ENCODE measurements around the gene EPS8L1. TPM values are rescaled to one million over a fixed set of nuclear protein-coding genes. Genes with fewer than 3 reads are reported as not detected.
A peak's percentile ranks its signal among the peaks of the same experiment; 100 is the strongest.

EPS8L1 gene
- total and polyA plus RNA-seq, 8 donors: 5.3 to 37.5 (median 14.3) TPM

DNA sequence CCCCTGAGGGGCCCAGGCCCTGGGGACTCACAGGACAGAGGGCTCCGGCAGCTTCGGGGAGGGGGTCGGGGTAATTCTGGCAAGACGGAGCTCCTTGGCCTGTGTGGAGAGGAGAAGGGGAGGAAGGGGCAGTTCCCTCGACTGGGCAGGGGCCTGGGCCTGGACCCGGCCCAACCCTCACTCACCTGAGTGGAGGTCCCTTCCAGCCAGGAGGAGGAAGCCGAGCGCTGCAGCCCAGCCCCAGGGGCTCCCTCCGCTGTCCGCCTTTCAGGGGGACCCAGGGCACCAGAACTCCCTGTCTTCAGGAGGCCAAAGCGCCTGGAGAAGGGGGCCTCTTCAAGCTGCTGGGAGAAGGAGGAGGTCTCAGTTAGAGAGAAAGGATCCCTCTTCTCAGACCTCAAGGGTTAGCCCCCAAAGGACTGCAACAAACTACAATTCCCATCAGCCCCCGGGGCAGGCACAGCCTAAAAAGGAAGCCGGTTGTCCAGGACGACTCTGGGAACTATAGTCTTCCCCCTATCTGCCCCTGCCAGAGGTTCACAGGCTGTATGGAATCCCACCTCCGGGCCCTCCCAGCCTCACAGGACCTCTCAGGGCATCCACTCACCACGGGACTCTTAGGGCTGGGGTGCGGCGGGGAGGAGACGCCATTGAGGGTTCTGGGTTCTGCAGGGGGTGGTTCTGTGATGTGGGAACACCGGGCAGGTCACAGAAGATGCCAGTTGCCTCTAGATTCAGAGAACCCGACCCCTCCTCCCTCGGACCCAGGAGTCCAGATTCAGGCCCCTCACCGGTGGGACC lies 19.8 kb downstream of the EPS8L1 start:
- ATAC-seq (no peak), DNase-seq (no peak)
- intact Hi-C loops (cut with DNase I): no loop called here

DNA sequence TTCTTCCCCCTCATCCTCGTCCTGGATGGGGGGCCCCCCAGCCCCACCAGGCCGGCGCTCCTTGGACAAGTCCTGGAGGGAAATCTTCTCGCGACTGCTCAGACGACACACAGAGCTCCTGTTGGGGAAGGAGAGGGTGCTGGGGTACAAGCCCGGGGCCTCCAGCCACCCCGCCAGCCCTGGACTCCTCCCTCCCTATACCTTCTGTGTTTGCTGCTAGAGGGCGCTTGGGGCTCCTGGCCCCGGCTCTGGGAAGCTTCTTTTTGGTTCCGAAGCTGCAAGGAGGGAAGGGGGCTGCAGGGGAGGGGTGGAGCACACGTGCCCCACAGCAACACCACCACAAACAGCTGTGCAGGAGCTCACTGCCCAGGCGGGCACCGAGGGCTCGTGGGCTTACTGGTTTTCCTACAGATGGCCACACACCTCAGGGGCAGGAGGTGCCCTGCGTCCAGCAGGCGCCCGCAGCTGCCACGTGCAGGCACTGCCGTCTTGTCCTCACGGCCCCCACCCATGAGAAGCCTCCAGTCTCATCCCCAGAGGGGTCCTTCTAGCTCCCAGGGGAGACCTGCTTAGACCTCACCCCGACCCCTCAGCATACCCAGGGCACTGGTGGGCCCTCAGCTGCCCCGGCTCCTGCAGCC lies 20.5 kb downstream of the EPS8L1 start:
- H3K27me3 ChIP-seq: no peaks in the 10 kb centered on the region
- DNase-seq (peak in 1 of 4 donors; percentile 70), ATAC-seq (no peak)
- H3K27ac ChIP-seq: no peak overlapping the region
- TF ChIP-seq, protein P1, sequence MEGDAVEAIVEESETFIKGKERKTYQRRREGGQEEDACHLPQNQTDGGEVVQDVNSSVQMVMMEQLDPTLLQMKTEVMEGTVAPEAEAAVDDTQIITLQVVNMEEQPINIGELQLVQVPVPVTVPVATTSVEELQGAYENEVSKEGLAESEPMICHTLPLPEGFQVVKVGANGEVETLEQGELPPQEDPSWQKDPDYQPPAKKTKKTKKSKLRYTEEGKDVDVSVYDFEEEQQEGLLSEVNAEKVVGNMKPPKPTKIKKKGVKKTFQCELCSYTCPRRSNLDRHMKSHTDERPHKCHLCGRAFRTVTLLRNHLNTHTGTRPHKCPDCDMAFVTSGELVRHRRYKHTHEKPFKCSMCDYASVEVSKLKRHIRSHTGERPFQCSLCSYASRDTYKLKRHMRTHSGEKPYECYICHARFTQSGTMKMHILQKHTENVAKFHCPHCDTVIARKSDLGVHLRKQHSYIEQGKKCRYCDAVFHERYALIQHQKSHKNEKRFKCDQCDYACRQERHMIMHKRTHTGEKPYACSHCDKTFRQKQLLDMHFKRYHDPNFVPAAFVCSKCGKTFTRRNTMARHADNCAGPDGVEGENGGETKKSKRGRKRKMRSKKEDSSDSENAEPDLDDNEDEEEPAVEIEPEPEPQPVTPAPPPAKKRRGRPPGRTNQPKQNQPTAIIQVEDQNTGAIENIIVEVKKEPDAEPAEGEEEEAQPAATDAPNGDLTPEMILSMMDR (IDR thresholded peaks at IDR 0.05): no peak
- H3K9me3 ChIP-seq: no peaks in the 10 kb centered on the region
- intact Hi-C loops (cut with DNase I): no loop called here
- peaks cover 0 to 80% of the 10 kb centered on the region in 2 donors for H3K36me3 ChIP-seq
- H3K4me3 ChIP-seq: no peak overlapping the region
- peaks cover 0 to 8% of the 10 kb centered on the region in 2 donors for H3K4me1 ChIP-seq

More for the DNA sequence above, 19.8 kb downstream of the EPS8L1 start:
- Histone ChIP-seq H3K36me3 (peaks cover 0 to 80% of the 10 kb centered on the region in 2 donors), H3K4me1 (peaks cover 0 to 8% of the 10 kb centered on the region in 2 donors), H3K27ac (no peak overlapping the region), H3K9me3 (no peaks in the 10 kb centered on the region), H3K4me3 (no peak overlapping the region), H3K27me3 (no peaks in the 10 kb centered on the region)
- TF ChIP-seq, protein P1 (IDR thresholded peaks at IDR 0.05): no peak

DNA sequence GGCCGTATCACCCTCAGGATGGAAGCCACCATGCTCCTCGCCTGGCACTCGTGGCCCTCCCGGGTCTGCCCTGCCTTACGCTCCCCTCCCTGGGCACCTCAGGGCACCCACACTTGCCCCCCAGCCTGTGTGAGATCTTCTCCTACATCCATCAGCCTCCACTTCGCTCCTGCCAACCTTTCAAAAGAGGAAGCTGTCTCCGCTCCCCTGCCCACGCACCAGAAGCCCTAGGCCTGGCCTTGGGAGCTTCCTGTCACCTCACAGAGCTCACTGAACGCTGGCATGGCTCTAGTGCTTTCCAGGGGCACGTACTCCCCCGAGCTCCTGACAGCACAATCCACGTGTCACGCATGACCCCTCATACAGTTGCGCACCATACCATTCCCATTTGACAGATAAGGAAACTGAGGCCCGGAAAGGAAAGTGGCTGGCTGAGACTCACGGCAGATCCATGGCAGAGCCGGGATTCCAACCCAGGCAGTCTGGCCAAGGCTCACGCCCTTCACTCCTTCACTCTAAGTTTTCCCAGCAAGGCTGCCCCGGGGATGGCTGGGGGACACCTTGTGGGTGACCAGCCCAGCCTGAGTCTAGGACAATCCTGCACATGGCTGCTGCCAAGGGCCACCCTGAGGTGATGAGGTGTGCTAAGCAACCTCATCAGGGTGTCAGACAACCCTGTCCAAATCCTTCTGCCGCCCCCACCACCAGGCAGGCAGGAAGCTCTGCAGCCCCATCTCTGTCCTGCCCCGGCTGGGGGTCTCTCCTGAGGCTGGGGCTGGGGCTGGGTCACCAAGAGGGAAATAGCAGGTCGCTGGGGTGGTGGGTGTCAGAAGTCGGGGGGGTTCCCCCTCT lies 22.4 kb downstream of the EPS8L1 start:
- peak; percentile 38 for ATAC-seq
- peaks cover 0 to 80% of the 10 kb centered on the region in 2 donors for H3K36me3 ChIP-seq

DNA sequence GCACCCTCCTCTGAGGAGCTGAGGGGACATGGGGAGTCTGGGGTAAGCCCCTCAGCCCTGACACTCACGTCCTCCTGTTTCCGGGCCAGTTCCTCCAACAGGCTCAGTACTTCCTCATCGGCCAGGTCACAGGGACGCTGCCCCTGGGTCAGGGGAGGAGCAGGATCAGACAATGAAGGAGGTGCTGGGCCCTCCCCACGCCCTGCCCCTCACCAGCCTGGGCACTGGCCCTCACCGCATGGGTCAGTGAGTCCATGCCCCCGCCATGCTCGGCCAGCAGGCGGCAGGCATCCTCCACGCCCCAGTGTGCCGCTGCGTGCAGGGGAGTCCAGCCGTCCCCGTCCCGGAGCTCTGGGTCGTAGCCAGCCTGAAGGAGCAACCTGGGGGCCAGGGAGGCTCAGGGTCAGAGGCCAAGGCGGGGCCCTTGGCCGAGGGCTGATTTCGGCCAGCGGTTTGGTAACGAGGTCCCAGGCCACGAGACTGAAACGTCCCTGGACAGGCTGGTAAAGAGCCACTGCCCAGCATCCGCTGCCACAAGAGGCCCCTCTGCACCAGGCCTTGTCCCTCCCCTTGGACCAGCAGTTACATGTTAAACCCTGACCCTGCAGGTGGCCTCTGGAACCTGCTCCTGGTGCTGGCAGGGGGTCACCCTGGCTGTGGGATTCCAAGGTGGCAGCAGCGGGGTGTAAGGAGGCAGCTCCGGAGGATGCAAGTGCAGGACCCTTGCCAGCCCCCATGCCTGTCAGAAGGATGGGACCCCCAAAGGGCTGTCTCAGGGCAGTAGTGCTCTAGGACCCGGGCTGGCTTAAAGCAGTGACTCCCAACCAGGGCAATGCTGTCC lies 23.3 kb downstream of the EPS8L1 start:
- ATAC-seq (peak; percentile 51), DNase-seq (peak in 1 of 4 donors; percentile 68)
- TF ChIP-seq, protein P1 (IDR thresholded peaks at IDR 0.05): no peak
- no peaks in the 10 kb centered on the region for H3K9me3 ChIP-seq
- intact Hi-C loops (cut with DNase I): no loop called here
- peaks cover 0 to 8% of the 10 kb centered on the region in 2 donors for H3K4me1 ChIP-seq
- no peaks in the 10 kb centered on the region for H3K27me3 ChIP-seq
- peaks cover 0 to 87% of the 10 kb centered on the region in 2 donors for H3K36me3 ChIP-seq
- H3K27ac ChIP-seq: no peak overlapping the region
- no peak overlapping the region for H3K4me3 ChIP-seq

More for the DNA sequence above, 22.4 kb downstream of the EPS8L1 start:
- TF ChIP-seq, protein P1 (IDR thresholded peaks at IDR 0.05): no peak
- H3K27me3 ChIP-seq: no peaks in the 10 kb centered on the region
- H3K4me3 ChIP-seq: no peak overlapping the region
- intact Hi-C loops (cut with DNase I): no loop called here
- DNase-seq: peak in 1 of 4 donors; percentile 50
- no peak overlapping the region for H3K27ac ChIP-seq
- peaks cover 0 to 8% of the 10 kb centered on the region in 2 donors for H3K4me1 ChIP-seq
- no peaks in the 10 kb centered on the region for H3K9me3 ChIP-seq
